H1 (cell line): Measurements from ENCODE around the gene F8.

Experiments used
- CHD1 ChIP-seq: IDR thresholded peaks from 2 replicates; pipeline ENCODE4 v1.6.1; 2012; ENCODE audit warnings: low read depth, low read length, improper control_type of control experiment
- CREB1 ChIP-seq: IDR thresholded peaks from 2 replicates; pipeline ENCODE4 v1.6.1; 2012; ENCODE audit warnings: inconsistent platforms
- CTCF ChIP-seq, 3 experiments: IDR thresholded peaks; 1 replicate in 2 of 3; 2 replicates in 1 of 3; pipeline versions ENCODE4 v1.5.1 to v1.6.1; 2011; ENCODE audit warnings: low read length in 3 of 3, mild to moderate bottlenecking in 3 of 3, inconsistent platforms in 2 of 3, low read depth in 1 of 3, moderate library complexity in 1 of 3; ENCODE audit not compliant: insufficient read depth in 1 of 3; ENCODE audit errors: control extremely low read depth in 1 of 3
- EP300 ChIP-seq, 2 experiments: IDR thresholded peaks; 1 replicate in 1 of 2; 2 replicates in 1 of 2; pipeline ENCODE4 v1.6.1; 2011 to 2012; ENCODE audit warnings: low read depth in 2 of 2, low read length in 2 of 2, mild to moderate bottlenecking in 2 of 2, borderline replicate concordance in 1 of 2, inconsistent platforms in 1 of 2, moderate library complexity in 1 of 2
- SIN3A ChIP-seq, 2 experiments: IDR thresholded peaks in 1 of 2; conservative IDR thresholded peaks in 1 of 2; 2 replicates each; pipeline ENCODE4 v1.6.1; 2011 to 2012; ENCODE audit warnings: low read length in 2 of 2, improper control_type of control experiment in 1 of 2, low read depth in 1 of 2, mild to moderate bottlenecking in 1 of 2
- SIX5 ChIP-seq: IDR thresholded peaks from 2 replicates; pipeline ENCODE4 v1.6.1; 2011; ENCODE audit warnings: mild to moderate bottlenecking, low read depth, low read length

- TF ChIP-seq EP300 (IDR thresholded peaks at IDR 0.05; ENCODE audit: borderline replicate concordance in 1 of 2, low read depth in 2 of 2, low read length in 2 of 2) (no peak), CHD1 (no peak), SIX5 (no peak), CTCF (IDR thresholded peaks at IDR 0.05; ENCODE audit: control extremely low read depth in 1 of 3, insufficient read depth in 1 of 3, low read depth in 1 of 3, low read length in 3 of 3) (no peak), CREB1 (no peak), SIN3A (conservative IDR thresholded peaks at IDR 0.05 in 1 of 2, IDR thresholded peaks at IDR 0.05 in 1 of 2; ENCODE audit: low read depth in 1 of 2, low read length in 2 of 2) (no peak)
Observed at GRCh38 chrX:154791939-154792338, 230.6 kb downstream of the F8 start.
